ENCODE results near the gene GTPBP1.

The GTPBP1 gene

DNA sequence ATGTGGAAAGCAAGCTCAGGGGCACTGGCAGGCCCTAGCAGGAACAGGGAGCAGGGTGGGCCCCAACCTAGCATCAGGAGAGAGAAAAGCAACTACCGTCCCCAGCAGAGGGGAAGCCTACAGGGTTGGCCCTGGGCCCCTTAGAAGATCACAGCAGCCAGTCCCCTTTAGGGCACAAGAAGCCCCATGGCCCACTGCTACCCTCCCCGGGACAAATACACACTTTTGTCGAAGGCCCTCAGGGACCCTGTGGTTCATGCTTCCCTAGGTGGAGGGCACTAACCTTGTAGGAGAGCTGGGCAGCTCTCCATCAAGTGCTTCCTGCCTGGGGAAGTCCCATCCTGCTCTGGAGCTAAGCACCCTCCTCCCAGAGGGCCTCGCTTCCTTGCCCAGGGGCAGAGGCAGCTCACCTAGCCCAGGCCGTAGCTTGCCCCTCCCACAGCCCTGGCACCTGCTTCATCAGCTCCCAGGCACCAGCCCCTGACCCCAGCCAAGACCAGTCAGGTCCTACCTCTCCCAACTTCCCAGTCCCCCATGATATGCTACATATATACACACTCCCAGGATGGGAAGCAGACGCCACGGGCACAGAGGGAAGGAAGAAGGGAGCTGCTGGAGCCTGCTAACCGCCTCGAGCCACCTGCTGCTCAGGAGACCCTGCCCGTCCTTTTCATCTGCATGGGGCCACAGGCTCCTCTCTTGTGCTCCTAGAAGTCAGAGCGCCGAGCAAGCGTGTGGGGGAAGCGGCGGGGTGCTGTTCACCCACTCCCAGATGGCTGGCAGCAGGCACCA is 29.9 kb downstream of the GTPBP1 start:
- no peak for DNase-seq (ENCODE audit: insufficient read length, low spot score)
- FAIRE-seq: no peak

DNA sequence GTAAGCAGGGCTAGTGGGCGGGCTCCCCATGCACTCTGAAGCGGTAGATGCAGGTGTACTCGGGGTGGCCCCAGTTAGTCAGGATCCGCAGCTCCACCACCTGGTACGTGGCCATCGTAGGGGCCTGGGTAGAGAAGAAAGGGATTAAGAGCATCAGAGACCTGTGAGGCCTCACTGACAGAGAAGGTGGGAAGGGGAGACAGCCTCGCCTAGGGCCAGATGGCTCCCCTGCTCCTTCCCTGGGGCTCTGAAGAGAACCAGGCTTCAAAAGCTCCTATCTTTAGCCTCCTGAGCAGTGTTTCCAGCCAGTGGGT is 30.5 kb downstream of the GTPBP1 start:
- no peak for FAIRE-seq
- no peak for DNase-seq (ENCODE audit: insufficient read length, low spot score)
- TF ChIP-seq POLR2A (IDR thresholded peaks at IDR 0.05; ENCODE audit: low read depth, low read length): no peak

More for the DNA sequence above, 29.9 kb downstream of the GTPBP1 start:
- no peak for TF ChIP-seq POLR2A (IDR thresholded peaks at IDR 0.05; ENCODE audit: low read depth, low read length)

DNA sequence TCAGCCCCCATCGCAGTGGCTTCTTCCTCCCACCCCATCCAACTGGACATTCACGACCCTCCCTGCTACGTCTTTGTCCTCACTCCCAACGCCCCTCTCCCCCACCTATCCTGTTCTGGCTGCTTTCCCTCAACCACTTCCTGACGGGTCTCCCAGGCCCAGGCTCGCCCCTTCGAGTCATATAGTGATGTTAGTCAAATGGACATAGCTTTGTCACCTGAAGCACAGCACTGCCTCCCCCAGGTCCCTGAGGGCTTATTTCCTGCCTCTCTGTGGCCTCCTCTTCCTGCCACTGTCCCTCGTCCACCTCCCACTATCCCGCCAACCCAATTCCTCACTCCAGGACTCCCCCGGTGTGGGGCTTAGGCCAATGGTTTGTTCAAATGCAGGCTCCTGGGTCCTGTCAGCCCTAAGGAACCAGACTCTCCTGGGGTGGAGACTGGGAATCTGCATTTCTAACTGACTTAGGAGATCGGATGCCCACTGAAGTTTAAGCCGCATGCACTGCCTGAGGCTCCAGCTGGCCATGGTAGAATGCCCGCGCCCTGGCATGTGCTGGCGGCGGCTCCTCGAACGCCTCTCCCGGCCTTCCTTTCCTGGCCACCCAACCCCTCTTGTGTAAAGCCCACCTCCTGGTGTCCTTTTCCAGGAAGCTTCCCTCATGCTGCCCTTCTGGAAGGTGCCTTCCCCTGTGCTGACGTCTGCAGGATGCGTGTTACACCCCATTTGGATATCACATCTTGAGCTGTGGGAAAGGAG is 31.7 kb downstream of the GTPBP1 start:
- DNase-seq (ENCODE audit: insufficient read length, low spot score) (no peak), FAIRE-seq (no peak)
- no peak for TF ChIP-seq POLR2A (IDR thresholded peaks at IDR 0.05; ENCODE audit: low read depth, low read length)

DNA sequence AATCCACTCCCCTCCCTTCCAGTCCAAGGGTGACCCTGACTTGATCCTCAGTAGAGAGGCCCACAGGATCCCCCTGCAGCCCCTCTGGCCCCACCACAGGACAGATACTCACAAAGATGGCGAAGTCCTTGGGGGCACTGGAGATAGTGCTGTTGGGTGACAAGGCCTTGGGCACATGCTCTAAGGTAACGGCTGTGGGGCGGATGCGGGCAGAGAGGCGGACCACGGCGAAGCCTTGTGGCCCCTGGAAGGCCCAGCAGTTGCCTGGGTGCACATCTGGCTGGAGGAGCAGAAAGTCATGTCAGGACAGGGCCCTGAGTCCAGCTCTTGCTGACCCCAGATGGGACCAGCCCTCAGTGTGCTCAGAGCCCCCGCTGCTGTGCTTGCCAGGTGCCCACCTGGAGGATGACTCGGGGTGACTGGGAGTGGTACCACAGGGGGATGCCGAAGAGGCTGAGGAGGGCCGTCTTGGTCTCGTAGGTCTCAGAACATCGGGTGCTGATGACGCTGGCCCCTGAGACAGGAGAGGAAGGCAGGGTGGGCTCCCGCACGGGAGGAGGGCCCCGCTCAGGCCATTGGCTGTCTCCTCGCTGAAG is 32.8 kb downstream of the GTPBP1 start:
- DNase-seq (ENCODE audit: insufficient read length, low spot score) (no peak), FAIRE-seq (no peak)
- no peak for TF ChIP-seq POLR2A (IDR thresholded peaks at IDR 0.05; ENCODE audit: low read depth, low read length)

DNA sequence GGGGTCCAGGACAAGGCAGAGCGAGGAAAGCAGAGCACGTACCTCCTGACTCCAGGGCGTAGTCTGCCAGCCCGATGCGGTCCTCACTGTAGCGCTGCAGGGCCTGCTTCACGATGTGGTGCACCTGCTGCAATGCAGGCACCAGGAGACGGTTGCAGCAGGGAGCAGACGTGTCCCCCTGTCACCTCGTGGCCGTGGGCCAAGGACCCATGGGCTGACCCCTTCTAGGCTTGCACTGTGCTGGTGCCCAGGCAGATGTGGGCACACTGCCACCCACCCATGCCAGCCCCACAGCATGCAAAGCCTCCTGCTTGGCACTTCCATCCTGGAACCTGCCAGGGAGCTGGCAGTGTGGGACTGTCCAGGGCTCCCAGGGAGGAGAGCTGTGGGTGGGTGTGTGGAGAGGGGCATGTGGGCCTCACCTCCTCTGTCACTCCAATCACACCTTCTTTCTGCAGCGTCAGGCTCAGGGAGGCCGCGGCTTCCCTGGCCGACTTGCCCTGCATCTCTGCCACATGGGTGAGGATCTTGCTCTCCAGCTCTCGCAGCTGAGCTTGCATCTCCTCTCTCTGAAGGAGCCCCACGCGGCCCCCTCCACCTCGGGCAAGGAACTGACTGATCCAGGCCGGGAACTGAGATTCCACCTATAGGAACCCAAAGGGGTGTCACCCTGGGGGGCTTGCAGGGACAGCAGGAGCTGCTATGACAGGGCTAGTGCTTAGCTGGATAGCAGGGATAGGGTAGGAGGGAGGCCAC is 33.7 kb downstream of the GTPBP1 start:
- FAIRE-seq (no peak), DNase-seq (ENCODE audit: insufficient read length, low spot score) (no peak)

DNA sequence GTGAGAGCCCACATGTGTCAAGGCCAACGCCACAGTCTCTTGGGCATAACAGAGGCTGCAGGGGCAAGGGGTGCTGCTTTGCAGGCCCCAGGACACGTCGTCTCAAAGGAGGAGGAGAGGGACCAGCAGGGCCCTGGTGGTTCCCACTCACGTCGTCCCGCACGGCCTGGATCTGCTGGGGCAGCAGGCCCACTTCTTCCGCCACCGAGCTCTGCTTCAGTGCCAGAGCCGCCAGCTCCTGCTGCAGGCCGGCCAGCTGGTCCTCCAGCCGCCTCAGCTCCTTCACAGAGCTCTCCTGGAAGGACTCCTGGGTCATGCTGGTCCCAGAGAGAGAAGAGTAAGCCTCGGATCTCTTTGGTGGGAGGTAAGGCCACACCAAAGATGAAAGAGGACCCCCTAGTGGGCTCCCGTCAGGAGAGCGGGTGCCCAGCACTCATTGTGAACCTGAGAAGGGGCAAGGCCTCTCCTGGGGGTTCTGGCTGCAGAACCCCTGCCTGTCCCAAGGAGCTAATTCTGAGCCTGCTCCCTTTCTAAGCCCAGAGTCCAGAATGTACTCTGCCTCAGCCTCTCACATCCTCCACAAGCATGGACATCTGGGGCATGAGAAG is 34.5 kb downstream of the GTPBP1 start:
- FAIRE-seq (no peak), DNase-seq (ENCODE audit: insufficient read length, low spot score) (no peak)
- TF ChIP-seq POLR2A (IDR thresholded peaks at IDR 0.05; ENCODE audit: low read depth, low read length): no peak

More for the DNA sequence above, 33.7 kb downstream of the GTPBP1 start:
- TF ChIP-seq POLR2A (IDR thresholded peaks at IDR 0.05; ENCODE audit: low read depth, low read length): no peak

DNA sequence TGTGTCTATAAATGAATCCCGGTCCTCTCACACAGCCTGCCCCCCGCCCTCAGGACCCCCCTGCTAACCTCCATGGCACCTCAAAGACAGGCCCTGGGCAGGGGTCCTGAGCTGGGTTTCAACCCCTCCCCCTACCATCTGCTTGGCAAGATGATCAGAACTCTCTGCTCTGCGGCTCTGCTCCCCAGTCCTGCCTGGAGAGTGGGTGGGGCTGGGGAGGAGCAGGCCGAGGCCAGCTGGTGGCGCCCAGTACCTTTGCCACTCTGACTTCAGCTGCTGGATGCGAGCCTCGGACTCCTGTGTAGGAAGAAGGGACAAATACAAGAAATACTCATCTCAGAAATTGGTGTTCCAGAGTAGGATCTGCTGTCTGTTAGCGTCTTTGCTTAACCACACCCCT is 35.0 kb downstream of the GTPBP1 start:
- DNase-seq (ENCODE audit: insufficient read length, low spot score) (no peak), FAIRE-seq (no peak)
- no peak for TF ChIP-seq POLR2A (IDR thresholded peaks at IDR 0.05; ENCODE audit: low read depth, low read length)

DNA sequence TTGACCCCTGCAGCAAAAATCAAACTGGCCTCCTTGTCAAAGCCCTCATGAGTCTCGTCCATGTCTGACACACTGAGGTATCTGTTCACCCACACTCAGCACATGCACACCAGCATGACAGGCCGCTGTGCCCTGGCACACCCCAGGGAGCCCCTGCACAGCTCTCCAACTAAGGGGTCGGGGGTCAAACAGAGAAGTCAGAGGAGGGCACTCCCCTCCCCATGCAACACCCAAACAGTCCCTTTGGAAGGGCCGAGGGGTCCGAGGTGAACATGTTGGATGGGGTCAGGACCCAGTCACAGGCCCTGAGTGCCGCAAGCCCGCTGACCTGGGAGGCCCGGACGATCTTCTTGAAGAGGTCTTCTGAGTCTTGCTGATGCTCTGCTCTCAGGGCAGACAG is 35.4 kb downstream of the GTPBP1 start:
- no peak for DNase-seq (ENCODE audit: insufficient read length, low spot score)
- no peak for TF ChIP-seq POLR2A (IDR thresholded peaks at IDR 0.05; ENCODE audit: low read depth, low read length)
- FAIRE-seq: no peak

DNA sequence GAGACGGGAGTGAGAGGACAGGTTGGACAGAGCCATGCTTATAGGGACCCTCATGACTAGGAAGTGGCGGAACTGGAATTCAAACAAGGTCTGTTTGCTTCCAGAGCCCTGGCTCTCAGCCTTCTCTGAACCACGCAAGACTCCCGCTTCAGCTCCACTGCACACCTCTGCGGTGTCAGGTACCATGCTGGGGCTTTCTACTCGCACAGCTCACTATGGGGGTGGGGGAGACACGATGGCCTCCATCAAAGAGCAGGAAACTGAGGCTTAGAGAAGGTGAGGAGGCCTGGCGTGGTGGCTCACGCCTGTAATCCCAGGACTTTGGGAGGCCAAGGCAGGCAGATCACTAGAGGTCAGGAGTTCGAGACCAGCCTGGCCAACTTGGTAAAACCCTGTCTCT is 35.8 kb downstream of the GTPBP1 start:
- FAIRE-seq: no peak
- no peak for TF ChIP-seq POLR2A (IDR thresholded peaks at IDR 0.05; ENCODE audit: low read depth, low read length)
- DNase-seq (ENCODE audit: insufficient read length, low spot score): no peak

DNA sequence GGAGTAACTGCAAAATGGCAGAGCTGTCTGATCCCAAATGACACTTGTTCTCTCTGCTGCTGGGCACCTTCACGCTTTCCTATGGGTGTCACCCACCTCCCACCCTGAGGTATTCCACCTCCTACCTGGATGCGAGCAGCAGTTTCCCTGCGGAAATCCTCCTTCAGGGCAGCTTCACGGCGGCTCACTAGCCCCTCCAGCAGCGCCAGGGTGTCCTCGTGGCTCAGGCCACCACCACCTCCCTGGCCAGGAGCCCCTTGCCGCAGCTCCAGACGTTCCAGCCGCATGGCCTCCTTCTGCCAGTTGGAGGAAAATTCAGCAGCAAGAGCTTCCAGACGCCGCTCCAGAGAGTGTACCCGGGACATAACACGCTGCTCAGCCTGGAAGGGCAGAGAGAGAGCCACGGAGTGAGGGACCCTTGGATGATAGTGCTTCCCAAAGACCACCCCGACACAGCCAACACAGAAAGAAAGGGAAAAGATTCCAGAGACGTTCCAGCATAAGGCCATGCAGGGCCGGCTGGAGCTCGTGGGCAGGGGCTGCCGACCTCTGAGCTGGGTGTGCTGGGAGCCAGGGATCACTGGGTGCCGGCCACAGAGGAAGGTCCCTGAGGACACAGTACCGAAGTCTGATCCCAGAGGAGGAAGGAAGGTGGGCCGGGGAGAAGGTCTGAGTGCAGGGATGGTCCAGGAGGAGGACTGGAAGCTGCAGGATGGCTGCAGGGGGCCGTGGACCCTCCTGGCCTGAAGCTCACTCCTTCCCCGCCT is 36.6 kb downstream of the GTPBP1 start:
- DNase-seq (ENCODE audit: insufficient read length, low spot score): no peak
- no peak for TF ChIP-seq POLR2A (IDR thresholded peaks at IDR 0.05; ENCODE audit: low read depth, low read length)
- no peak for FAIRE-seq

DNA sequence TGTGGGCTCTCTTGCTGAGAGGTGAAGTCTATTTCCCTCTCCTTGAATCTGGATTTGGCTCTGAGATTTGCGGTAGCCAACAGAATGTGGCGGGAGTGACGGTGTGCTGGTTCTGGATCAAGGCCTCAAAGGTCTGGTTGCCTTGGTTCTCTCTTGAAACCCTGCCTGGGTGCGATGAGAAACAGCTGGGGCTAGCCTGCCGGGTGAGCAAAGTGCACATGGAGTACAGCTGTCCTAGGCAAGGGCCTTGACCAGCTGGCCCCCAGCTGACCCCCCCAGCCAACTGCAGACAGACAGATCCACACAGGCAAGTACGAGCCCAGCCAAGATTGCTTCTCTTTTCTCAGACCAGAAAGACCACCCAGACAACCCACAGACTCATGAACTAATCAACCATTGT is 39.2 kb downstream of the GTPBP1 start:
- DNase-seq (ENCODE audit: insufficient read length, low spot score) (no peak), FAIRE-seq (no peak)
- no peak for TF ChIP-seq POLR2A (IDR thresholded peaks at IDR 0.05; ENCODE audit: low read depth, low read length)

DNA sequence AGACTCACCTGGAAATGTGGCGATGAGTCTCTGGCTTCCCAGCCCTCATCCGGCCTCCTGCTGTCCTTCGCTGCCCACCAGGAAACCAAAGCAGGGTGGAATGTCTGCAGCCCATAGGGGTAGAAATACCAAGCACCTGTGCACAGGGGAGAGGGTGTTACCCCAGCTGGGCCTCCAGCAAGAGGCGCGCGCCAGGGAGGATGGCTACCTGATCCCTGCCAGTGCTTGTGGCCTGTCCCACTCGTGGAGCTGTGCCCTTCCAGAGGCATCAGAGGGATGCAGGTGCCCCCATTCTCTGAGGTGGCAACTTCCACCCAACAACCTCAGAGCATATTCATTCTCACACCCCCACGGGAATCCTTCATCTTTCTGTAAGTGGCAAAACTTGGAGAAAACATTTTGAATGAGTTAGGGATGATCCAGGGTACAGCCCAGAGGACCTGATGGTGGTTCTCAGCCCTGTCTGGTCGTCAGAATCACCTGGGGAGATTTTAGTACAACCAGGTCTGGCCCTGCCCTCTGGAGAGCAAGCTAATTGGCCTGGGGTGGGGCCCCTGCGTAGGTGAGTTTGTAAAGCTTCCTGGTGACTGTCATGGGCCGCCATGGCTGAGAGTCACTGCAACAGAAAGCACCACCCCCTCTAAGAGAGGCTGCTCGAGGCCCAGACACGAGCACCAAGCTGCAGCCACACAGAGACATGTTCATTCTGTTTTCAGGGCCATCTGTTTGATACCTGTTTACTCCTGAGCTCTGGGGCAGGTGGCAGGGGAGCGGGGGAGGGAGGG is 40.1 kb downstream of the GTPBP1 start:
- TF ChIP-seq POLR2A (IDR thresholded peaks at IDR 0.05; ENCODE audit: low read depth, low read length): no peak
- FAIRE-seq (no peak), DNase-seq (ENCODE audit: insufficient read length, low spot score) (no peak)
